ENCODE data around the gene OVOL3.

The OVOL3 gene

GRCh38 chr19:36081385-36081784 lies 29.6 kb upstream of the OVOL3 start:
- TF ChIP-seq CTCF (IDR thresholded peaks at IDR 0.05): no peak

- TF ChIP-seq CTCF (IDR thresholded peaks at IDR 0.05): no peak
Measured at GRCh38 chr19:36081894-36082293, 29.0 kb upstream of the OVOL3 start.

DNA sequence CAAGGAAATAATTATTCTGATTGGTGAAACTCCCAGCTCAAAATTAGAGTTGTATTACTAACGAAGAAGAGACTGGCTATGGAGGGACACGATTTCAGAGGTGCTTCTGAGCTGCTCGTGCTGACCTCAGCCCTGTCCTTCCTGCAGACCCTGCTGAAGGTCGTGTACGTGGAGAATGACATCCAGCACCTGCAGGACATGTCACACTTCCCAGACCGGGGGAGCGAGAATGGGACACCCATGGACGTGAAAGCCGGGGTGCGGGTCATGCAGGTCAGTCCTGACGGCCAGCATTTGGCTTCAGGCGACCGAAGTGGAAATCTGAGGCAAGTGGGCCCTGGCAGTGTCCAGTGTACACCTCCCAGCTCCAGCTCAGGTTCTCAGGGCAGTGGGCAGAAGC lies 28.0 kb upstream of the OVOL3 start:
- TF ChIP-seq CTCF (IDR thresholded peaks at IDR 0.05): no peak

DNA sequence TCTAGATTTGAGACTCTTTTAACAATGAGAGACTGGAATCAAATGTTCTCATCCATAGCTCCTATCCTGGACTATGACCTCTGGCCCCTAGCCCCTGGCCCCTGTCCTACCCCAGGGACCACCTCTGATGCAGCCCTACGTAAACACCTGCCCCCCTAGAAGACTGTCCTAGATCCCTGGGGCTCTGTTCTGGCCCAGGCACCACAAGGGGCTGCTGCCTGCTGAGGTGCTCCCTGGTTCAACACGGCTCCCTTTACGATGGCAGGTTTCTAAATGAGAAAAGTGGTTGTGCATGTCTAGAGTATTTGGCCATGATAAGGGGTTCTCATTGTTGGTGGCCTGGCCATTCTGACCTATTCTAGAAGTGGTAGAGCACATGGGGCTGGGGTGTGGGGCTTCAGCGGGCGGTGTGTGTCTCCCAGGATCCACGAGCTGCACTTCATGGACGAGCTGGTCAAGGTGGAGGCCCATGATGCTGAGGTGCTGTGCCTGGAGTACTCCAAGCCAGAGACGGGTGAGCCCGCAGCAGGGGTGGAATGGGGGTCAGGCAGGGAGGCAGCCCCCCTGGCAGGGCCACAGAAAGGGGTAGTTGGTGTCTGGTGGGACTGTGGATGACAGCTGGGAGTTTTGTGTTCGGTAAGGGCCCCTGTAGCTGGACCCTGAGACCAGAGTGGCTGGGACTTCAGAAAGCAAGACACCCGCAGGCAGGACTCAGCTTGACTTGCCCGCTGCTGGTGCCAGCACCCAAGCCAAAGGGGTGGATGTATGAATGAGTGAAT lies 26.5 kb upstream of the OVOL3 start:
- TF ChIP-seq CTCF (IDR thresholded peaks at IDR 0.05): no peak

DNA sequence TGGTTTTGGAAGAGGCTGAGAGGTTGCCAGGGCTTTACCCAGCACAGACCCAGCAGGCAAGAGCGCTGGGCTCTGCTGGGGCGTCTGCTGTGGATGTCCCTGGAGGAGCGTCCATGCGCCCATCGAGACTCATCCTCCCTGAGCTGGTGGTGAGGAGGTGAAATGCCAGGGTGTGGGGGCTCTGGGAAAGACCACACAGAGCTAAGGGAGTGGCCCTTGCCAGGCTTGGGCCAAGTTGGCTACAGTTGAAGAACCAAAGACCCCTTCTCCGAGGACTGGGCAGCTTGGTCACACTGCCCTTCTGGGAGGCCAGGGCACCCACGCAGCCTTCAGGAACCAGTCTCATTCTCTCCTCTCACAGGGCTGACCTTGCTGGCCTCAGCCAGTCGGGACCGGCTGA lies 24.6 kb upstream of the OVOL3 start:
- no peak for TF ChIP-seq CTCF (IDR thresholded peaks at IDR 0.05)

GRCh38 chr19:36089847-36090246 lies 21.1 kb upstream of the OVOL3 start:
- TF ChIP-seq CTCF (IDR thresholded peaks at IDR 0.05): no peak

GRCh38 chr19:36090910-36091695 lies 19.8 kb upstream of the OVOL3 start:
- TF ChIP-seq CTCF (IDR thresholded peaks at IDR 0.05): no peak
